EL (cell line): ENCODE data around the gene AMBN.
A peak's percentile ranks its signal among the peaks of the same experiment; 100 is the strongest.
"Not testable (repeated sequence)": the region's sequence is repeated elsewhere in the genome, so short reads cannot be mapped to it uniquely, and the experiment has no call there.

Experiments
- DNase-seq: peaks from one replicate; pipeline ENCODE4 v3.0.0-alpha.2; 2016

The AMBN gene

DNA sequence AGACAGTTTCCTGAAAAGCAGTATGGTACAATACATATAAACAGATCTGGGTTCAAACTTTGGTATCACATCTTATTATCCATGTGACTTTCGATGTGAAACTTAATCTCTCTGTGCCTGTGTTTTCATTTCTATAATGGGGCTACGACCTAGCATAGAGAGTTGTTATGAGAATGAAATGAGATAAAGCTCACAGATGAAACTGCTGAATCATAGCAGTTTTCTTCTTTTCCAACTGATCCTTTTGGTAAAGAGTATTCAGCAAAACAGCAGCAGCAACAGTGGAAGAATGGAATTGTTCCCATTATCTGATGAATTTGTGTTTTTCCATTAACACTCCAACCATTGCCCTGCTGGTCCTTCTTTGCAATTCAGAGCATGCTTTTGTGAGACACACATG, 16.3 kb downstream of the AMBN start:
- DNase-seq: no peak

DNA sequence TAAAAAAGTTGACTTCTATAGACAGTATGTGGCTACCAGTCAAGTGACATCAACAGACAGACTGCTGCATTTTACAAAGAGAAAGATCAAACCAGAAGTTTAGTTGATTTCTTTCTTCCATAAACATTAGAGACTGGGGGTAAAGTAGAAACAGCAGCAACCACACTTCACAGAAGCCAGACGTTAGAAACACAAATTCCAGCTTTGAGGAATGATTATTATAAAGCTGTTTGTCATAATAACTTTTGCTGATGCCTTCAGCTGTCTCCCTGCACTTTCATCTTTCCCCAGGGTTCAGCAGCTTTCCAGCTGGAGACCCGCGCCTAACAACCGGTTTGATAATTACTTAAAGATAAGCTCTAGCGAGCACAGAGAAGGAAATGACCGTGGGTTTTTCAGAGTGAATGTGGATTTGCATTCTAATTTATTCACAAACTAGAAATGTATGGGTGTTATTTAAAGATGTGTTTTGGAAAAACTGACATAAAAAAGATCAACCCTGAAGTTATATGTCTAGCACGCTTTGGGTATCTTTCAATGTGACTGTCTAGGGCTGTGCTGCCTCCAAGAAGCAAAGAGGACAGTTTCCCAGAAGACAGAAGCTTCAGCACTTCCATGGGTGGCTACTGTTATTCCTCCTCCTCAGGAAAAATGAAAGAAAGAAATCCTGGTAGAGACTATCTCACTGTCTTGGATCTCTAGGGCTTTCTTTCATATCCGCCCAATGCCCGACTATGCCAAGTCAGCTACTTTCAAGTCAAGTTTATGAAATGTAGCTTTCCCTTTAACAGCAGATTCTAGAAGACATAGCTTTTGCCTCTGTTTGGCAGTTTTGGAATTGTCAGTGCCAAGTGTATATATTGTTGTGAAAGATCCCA, 21.5 kb downstream of the AMBN start:
- DNase-seq: peak; percentile 17

GRCh38 chr4:70614184-70614555, 22.1 kb downstream of the AMBN start:
- no peak for DNase-seq

DNA sequence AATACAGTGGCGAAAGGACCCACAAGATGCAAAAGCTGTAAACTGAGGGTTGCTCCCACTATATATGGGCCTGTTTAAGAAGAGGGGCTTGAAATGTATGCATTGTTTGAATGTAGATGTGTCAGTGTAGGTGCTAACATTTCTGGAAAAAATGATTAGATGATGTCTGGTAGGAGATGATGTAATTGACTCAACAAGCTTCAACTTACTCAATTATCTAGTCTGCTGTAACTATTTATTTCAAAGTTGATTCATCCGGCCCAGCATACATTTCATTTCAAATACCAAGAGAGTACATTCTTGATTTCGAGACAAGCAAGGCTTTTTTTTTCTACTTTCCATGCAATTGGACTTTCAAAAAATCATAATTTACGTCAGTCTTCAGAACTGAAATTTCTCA, 27.2 kb downstream of the AMBN start:
- no peak for DNase-seq

DNA sequence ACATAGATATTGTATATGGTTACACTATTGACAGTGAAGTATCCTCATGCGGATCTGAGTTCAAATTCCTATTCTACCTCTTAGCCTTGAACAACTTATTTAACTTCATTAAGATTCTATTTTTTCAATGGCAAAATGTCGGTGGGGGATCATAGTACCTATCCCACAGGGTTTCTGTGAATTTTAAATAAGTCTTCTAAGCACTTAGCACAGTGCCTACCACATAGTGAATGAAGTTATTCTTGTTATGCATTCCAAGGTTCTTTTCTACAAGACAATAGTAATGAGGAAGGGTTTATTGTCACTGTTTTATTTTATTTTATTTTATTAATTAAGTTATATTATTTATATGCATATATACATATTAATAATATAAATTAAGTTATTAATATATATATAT, 27.7 kb downstream of the AMBN start:
- DNase-seq: no peak

DNA sequence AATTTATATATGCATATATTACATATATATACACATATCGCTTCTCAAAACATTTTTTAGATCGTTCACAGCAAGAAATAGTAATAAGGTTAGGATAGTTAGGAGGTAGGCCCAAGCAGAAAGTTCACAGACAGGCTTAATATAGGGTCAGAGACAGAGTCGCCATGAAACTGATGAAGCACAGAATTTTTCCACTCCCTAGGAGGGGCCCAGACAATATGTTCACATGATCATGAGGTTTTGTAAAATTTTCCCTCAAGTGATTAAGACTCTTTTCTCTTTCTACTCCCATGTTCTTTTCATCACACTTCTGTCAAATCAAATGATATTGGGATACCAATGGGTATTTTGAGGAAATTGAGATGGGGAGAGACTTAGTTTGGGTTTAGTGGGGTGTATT, 31.3 kb downstream of the AMBN start:
- DNase-seq: no peak

- DNase-seq: no peak
These were observed 32.3 kb downstream of the AMBN start for GRCh38 chr4:70624226-70624793.

DNA sequence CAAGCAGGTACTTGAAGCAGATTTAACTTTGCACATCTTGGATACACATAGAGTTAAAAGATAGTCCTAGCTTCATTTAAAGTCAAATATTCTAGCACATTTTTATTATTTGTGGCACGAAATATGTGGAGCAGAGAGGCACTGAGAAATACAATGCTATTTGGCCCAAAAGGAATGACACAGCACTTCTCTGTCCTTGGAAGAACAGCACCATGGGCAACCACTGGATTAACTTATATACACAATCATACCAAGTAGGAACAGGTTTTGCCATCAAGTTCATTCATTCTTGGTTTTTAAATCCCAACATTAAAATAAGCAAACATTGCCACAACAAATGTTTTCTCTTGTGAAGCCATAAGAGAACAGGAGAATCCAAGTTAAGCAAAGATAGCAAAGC, 35.6 kb downstream of the AMBN start:
- DNase-seq: no peak

- DNase-seq: no peak
These were observed 36.4 kb downstream of the AMBN start, which contains the start of gene ENAM for GRCh38 chr4:70628444-70628843. Gene ENAM, plus strand, starts transcription at chr4:70628744. Its CDS starts 757 bp downstream, at chr4:70629501.

GRCh38 chr4:70629469-70630090, 37.5 kb downstream of the AMBN start:
- no peak for DNase-seq

- no peak for DNase-seq
These were observed 38.1 kb downstream of the AMBN start for GRCh38 chr4:70630162-70630561.

DNA sequence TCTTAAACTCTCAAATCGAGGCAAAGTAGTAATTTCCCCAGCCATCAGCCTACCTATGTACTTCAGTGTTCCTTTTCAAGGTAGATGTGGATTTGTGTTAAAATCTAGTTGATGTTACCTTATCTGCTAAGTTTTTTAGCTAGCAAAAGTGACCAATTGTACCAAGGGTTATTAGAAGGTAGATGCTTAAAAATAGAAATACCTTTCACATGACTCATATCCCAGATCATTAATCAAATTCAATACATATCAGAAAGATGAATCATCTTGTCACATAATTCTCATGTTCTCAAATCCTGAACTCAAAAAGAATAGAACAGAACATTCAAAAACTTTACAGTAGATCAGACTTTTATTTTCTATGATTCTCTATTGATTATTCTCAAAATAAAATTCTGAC, 40.0 kb downstream of the AMBN start:
- peak; percentile 65 for DNase-seq

- no peak for DNase-seq
These were observed 42.4 kb downstream of the AMBN start for GRCh38 chr4:70634482-70634881.

GRCh38 chr4:70637239-70637913, 45.3 kb downstream of the AMBN start:
- DNase-seq: no peak

DNA sequence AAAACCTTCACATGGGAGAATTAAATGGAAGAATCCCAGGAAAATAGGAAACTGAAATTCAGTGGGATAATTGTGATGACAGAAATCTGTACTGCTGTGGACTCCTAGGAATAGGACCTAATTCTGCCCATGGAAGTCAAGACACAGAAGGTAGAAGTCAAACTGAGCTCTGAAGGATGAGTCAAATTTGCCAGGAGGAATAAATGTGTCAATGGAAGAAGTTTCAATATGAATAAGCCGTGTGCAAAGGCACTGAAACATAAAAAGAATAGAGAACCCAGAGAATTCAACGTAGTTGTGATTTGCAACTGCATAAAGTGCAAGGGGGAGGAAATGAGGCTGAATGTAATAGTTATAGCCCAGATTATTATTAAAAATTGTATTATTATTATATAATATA, 48.1 kb downstream of the AMBN start:
- DNase-seq: no peak

- DNase-seq: not testable (repeated sequence)
These were observed 58.7 kb downstream of the AMBN start for GRCh38 chr4:70650741-70651140.

DNA sequence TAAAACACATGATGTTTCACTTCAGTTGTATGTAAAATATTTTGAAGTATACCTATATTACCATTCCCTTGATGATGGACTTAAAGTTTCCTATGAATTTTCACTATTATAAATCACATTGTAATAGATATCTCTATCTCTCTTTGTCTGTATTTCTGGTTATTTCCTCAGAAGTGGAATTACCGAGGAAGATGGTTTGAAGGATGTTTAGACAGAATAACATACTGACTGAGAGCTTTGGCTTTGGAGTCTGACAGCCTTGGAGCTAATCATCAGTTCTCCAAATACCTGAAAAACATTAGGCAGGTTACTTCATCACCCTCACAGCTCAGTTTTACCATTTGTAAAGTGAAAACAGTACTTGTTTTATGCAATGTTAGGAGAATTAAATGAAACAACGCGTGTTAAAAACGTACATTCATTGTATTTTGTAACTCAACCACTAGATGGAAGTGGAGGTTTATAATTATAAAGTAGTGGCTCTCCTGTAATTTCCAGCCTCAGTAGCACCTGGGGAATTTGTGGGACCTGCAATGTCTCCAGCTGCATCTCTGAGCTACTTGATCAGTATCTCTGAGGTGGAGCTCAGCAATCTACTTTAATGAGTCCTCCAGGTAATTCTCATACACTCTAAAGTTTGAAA, 59.9 kb downstream of the AMBN start:
- DNase-seq: peak; percentile 35

- no peak for DNase-seq
These were observed 62.6 kb downstream of the AMBN start for GRCh38 chr4:70654605-70655011.
